HG02870 (cell line): ENCODE measurements around the gene ELAC2.

Experiments used
- ATAC-seq: cut with Tn5 transposase; IDR thresholded peaks from one replicate; pipeline ENCODE4 v1.9.1; 2021; ENCODE audit warnings: mild to moderate bottlenecking, moderate library complexity; ENCODE audit not compliant: unreplicated experiment

ELAC2 gene, protein sequence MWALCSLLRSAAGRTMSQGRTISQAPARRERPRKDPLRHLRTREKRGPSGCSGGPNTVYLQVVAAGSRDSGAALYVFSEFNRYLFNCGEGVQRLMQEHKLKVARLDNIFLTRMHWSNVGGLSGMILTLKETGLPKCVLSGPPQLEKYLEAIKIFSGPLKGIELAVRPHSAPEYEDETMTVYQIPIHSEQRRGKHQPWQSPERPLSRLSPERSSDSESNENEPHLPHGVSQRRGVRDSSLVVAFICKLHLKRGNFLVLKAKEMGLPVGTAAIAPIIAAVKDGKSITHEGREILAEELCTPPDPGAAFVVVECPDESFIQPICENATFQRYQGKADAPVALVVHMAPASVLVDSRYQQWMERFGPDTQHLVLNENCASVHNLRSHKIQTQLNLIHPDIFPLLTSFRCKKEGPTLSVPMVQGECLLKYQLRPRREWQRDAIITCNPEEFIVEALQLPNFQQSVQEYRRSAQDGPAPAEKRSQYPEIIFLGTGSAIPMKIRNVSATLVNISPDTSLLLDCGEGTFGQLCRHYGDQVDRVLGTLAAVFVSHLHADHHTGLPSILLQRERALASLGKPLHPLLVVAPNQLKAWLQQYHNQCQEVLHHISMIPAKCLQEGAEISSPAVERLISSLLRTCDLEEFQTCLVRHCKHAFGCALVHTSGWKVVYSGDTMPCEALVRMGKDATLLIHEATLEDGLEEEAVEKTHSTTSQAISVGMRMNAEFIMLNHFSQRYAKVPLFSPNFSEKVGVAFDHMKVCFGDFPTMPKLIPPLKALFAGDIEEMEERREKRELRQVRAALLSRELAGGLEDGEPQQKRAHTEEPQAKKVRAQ

DNA sequence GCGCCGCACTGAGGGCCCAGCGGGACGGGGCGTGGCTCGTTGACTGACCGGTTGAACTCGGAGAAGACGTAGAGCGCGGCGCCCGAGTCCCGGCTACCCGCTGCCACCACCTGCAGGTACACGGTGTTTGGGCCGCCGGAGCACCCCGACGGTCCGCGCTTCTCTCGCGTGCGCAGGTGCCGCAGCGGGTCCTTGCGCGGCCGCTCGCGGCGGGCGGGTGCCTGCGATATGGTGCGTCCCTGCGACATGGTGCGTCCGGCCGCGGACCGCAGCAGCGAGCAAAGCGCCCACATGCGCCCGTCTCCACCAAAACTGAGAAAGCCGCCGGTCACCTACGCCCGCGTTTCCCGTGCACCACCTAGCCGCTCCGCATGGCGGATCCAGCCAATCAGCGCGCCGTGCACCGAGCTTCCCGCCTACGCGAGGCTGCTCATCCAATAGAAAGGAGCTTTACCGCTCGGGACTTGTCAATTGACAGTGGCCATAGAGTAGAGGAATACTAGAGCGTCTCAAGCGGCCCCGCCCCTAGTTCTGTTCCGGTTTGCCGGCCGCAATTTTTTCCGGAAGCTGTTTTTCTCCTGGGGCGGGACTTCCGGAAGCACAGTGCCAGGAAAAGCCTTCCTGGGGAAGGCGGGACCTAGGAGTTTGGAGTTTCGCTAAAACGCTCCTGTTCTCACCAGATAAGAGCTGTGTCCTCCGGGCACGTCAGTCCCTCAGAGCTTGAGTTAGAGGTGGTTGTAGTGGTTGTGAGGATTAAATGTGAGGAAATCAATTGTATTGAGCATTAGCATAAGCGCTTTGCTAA, at the start of gene ELAC2:
Gene ELAC2, minus strand, starts transcription at position 373 of the 805 bp plus-strand sequence. Its CDS starts 80 bp downstream, at position 293.
- ATAC-seq, result peak; percentile 95

DNA sequence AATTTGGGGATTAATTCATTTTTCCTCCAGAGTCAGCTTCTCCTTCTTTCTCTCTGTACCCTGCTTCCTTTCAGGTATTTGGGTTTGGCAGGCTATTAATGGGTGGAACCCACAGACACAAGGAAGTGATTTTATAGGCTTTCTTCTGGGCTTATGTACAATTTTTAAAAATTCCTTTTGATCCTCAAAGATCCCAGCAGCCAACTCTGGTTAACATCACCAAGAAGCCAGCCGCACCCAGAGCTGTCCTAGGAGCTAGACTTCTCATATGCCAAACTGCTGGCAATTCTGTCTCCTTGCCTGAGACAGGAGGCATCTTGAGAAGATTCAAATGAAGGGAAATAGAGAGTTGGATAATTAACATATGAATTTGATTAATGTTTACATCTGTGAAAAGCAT, 47.2 kb upstream of the ELAC2 start:
- no peak for ATAC-seq

DNA sequence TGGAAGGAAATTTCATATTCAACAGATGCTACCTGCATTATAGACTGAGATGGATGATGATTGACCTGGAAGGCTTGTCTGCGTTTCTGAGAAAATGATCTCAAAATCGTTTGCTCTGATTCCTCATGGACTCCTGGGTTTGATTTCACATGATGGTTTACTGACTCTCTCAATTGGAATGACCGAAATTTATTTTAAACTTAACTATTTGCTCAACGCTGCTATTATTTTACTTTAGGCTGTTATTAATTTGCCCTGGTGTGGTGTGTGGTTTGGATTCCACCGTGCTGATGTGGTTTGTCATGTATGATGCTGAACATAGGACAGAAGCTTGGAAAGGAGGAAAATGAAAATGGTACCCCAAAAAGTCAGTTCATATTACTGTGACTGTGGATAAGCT, 37.3 kb upstream of the ELAC2 start:
- no peak for ATAC-seq

DNA sequence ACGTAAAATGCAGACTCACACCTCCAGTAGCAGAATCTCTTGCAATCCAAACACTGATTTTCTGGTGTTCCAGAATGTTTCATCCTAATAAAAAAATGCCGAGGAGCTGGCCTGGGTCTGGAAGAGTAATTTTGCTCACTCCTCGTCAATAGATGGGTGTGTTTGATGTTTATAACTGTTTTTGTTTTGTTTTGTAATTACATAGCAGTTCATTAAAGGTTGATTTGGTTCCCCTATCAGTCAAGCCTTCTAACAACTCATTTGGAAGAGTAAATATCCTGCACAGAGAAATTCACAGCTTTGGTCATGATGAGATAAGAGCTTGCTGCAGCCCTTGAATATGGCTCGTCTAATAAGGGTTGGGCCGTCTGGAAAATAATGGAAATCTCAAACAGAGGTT, 36.8 kb upstream of the ELAC2 start:
- ATAC-seq, result no peak

DNA sequence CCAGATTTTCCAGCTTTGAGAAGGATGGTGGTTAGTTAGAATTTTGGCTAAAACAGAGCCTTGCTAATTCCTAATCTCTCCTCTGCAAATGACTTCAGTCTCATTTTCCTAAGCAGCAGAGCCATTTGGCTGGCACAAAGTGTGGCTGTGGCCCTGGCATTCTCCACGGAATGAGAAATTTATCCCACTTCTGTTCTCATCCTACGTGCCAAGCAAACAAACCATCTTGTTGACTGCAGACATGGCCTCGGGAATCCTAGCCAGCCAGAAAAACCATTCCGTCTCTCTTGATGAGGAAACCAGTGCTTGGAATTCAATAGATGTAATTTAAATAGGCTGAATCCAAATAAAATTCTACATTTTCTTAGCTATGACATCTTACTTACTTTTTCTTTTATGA, 34.1 kb upstream of the ELAC2 start:
- ATAC-seq, result no peak

DNA sequence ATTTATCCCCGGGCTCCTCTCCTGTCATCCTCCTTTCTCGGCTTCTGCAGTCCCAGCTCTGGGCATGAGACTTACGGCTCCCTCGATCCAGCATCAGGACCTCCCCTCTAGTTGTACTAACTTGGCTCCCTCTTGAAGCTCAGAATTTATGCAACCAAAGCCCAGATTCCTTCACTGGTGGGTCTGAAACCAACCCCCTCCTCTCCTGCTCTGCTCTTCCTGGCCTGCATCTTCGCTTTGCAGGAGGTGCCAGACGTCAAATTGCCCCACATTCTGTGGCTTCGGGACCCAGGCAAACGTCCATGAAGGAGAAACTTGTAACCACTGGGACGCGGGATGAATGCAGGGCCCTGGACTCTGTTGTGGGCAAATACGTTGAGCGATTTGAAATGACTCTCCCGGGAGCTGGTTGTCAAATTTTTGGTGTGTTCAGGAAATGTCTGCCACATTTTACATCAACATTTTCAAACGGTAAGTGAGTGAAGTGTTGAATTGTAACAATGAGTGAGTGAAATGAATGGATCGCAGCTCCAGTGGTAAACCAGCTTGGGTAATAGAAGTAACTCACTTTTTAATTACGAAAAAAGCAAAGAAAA, 29.3 kb upstream of the ELAC2 start:
- no peak for ATAC-seq

DNA sequence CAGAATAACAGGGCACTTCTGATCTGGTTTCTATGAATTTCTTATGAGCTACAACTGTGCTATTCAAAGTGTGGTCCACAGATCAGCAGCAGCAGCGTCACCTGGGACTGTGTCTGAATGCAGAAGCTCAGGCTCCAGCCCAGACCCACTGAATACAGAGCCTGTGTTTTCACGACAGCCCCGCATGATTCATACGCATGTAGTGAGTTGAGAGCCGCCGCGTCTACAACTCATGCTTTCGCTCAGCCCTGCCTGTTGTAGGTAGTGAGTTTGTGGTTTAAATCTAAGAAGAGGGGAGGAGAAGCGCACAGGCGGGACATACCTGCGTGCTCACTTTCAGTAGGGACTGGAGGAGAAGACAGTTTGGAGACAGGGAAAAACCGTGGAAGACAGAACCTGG, 28.5 kb upstream of the ELAC2 start:
- no peak for ATAC-seq

DNA sequence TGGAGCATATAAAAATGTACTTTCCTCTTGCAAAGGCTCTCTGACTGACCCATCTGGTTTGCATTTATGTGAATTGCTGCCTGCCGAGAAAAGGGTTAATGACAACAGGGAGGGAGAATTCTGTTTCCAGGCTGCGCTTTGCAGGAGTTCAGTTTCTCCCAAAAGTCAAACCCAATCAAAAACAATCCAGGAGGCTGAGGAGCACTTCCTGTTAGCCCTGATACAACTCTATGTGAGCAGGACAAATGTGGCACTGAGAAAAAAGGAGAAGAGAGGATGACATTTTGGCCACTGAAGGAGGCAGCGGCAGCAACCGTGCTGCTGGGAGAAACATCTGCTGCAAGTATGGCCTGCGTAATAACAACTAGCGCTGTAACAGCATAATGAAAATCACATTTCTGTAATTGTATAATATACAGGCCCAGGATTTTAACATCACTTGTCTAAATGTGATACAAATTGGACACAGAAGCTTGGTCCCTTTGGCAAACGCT, 26.8 kb upstream of the ELAC2 start:
- ATAC-seq, result no peak

DNA sequence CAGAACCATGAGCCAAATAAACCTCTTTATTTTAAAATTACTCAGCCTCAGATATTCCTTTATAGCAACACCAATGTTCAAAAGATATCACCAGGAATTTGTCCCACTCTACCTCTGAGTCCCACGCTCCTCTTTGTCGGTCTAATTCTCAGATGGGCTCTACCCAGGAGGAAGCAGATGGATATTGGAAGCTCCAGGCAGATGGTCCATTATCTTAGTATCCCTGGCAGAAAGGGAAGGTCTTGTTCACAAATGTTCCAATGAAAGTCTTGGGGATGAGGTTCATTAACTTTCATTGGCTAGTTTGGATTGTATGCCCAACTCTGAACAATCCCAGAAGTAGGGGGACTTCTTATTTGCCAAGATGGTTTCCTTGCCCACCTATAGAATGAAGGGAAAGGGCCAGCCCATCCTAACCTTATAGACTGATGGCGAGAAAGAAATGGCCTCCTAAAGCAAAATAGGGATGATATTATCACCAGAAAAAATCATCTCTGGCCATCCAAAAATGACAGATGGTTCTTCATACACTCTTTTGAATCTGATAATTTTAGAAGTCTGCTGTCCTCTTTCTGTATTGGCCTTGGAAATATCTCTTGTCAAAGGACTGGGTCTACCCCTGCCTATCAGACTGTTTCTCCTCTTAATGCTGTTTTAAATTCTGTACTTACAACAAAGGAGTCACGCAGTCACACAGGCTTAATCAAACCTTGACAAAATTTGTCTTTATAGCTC, 21.3 kb upstream of the ELAC2 start:
- no peak for ATAC-seq

DNA sequence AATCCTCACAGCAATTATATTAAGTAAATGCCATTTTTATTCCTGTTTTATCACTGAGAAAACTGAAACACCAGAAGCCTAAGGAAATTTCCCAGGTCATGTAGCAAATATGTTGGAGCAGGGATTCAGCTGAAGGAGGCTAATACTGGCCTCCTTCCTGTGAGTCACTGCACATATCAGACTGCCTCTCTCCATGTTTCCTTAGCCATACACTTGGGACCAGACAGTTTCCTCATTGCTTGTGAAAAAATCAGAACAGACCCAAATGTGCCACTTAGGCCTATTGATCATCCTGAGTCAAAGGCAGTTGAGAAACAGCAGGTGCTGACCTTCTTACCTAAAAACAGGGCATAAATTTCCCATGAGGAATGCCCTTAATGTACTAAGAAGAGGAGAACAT, 18.9 kb upstream of the ELAC2 start:
- ATAC-seq, result no peak

DNA sequence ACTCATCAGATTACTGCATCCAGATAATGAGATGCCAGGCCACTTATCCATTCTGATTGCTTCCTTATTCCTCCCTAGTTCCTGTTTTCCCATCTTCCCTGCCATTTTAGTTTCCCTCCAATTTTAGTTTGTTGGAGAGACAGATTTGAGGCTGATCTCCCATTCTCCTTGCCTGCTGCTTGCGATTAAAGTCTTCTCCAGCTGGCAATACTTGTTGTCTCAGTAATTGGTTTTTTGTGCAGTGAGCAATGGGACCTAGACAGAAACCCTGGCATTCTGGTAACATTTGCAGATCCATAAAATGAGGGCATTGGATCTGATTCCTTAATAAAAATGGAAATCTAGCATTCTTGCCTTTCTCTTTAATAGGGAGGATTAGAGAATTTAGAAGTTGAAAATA, 17.6 kb upstream of the ELAC2 start:
- ATAC-seq, result no peak

DNA sequence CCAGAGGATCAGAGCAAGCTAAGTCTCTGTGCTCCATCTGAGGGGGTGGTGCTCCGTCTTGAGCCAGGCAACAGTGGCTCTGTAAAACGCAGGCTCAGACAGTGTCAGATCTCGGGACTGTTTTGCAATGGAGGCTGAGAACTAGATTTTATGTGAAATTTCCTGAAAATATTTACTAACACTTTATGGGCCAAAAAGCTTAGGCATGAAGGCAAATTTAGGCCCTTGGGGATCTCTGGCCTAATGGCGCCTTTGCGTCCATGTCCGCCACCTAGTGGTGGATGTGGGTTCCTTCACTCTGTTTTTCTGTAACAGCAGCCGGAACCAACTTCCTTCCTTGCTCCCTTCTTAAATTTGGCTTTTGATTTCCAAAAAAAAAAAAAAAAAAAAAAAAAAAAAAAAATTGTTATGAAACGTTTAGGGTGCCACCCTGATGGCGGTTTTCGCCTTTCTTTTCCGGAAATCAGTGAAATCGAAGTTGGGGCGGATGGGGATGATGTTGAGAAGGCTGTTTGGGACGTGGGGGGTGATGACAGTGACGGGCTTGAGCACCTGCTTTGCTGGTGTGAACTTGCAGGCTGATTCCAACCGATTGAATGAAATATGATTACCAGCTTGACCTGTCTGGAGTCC, 14.0 kb upstream of the ELAC2 start:
- peak; percentile 74 for ATAC-seq

DNA sequence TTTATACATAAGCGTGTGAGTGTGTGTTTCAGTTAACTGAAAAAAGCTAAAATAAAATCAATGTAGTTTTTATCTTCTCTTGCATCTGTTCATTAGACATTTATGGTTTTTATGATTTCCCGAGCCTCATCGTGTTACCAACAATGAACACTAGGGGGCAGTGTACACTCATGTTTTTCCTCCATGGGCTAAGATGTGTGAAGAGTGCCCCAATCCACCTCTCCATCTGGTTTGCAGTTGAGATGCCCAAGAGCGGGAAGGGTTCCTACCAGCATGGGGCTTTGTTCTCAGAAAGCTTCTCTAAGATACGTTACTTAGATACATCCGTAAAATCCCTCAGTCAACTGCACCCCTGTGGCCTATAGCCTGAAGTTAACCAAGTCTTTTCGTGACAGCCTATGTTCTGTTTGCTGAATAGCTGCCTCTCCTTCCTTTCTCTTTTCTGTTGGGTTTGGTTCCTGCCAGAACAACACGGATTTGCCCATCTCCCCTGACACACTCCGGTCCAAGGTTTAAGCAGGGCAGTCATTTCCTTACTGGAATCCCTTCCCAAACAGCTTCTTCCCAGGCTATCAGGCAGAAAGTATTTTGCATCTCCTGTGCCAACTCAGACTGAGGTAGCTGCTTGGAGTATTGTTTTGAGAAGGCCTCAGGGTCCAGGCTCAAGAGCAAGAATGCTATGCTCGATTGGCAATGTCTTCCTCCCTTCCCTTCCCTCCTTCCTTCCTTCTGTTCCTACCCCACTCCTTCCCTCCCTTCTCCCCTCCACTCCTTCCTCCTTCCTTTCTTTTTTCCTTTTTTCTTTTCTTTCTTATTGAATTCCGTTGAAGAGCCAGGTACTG, 12.9 kb upstream of the ELAC2 start:
- ATAC-seq, result no peak

DNA sequence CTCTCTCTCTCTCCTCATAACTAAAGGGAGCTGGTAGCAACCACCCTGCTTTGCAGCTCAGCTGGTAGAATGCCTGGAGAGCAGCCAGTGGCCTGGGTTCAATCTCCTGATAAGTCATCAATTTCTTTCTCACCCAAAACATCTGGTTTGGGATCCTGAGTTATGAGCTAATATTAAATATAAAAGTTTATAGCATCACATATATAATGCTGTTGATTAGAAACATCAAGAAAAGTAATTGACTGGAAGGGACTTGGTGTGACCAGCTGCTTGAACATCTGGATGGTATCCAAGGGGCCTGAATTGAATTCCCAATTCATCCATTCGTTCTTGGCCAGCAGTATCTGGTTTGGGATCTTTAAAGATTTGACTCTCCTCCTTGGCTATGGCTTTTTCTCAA, 12.2 kb upstream of the ELAC2 start:
- no peak for ATAC-seq

DNA sequence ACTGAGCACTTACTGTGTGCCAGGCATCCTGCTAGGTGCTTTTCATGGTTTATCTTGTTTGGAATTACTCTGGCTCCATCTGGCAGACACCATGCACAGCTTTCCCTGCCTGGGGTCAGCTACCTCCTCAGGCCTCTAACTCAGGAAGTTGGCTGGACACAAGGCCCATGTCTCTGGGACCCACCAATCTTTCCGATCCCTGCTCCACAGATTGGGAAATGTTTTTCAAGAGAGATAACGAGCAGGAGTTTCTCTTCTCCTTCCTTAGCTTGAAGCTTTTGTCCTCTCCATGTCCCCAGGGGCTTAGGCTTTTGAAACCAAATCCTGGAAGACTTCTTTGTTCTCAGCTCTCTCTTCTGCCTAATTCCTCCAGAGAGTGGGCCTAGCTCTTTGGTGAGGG, 11.5 kb upstream of the ELAC2 start:
- no peak for ATAC-seq

DNA sequence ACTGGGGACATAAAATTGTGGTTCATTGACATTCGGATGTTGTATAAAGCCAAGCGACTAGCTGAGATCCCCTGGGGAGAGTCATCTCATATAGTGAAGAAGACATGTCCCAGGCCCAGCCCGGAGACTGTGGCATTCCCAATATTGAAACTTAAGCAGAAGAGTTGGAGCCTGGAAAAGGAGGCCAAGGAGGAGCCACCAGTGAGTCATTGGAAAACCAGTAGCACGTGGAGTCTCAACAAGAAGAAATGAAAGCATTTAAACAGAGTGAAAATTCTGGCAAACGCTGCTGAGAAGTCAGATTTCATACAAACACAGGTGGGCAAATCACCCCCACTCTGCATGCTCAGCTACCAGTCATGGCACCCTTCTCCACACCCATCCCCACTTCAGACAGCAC, 9.4 kb upstream of the ELAC2 start:
- no peak for ATAC-seq

DNA sequence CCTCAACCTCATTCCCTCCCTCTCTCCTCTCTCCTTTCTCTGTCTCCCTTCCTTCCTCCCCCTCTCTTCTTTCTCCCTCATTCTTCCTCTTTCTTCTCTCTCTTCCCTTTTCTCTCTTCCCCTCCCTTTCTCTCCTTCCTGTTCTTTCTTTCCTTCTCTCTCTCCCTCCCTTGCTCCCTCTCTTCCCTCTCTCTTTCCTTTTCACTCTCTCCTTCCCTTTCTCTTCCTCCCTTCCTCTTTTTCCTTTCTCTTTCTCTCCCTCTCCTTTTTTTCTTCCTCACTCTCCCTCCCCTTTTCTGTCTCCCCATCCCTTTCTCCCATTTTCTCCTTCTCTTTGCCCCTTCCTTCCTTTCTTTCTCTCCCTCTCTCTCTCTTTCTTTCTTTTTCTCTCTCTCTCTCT, 7.9 kb upstream of the ELAC2 start:
- ATAC-seq, result no peak

DNA sequence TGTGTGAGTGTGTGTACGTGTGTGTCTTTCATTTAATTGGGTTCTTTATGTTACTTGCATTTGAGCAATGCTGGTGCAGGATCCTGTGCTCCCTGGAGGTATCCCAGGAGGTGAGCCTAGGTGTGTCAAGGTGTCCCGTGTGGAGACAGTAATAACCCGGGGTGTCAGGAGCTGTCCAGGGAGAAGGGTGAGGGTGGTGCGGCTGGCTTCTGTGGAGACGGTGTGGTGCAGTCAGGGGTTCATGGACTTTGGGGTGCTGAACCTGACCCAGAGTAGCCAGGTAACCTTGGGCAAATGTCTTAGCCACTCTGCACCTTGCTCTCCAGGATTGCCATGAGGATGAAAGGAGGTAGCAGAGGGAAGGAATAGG, 7.4 kb upstream of the ELAC2 start:
- no peak for ATAC-seq
